K562 (cell line): Measurements from ENCODE around the gene COA5. TPM values are rescaled to one million over a fixed set of nuclear protein-coding genes. Genes with fewer than 3 reads are reported as not detected.

Experiments
- ATAC-seq: fragments of 200-7000 bp; cut with Tn5 transposase; 3 replicates; pipeline ENCODE4 v1.9.1; 2020; ENCODE audit warnings: moderate library complexity
- BruUV-seq: library from RNA; stranded (reverse); fragments of 400-500 nt; replicated peaks from 2 replicates; lab custom pipeline; 2021; lab: Mats Ljungman, UMichigan
- CTCF ChIA-PET: fragments of 300-600 bp; formaldehyde crosslinking; extraction: SDS; loops from one replicate; lab custom pipeline; 2021; ENCODE audit warnings: low intra/inter-chr PET ratio; lab: Yijun Ruan, JAX
- POLR2A ChIA-PET: fragments of 300-600, 350-650 bp; sonication (Branson Sonifier 250); formaldehyde crosslinking; extraction: SDS; loops from one replicate; lab custom pipeline; 2021; ENCODE audit warnings: antibody characterized with exemption, inconsistent platforms; lab: Yijun Ruan, JAX
- DNase-seq, 4 experiments: peaks; one replicate each; pipeline versions ENCODE4 v3.0.0 to v3.0.0-alpha.2; 2011 to 2018; ENCODE audit warnings: low spot score in 3 of 4, mixed read lengths in 3 of 4; ENCODE audit errors: extremely low read depth in 1 of 4
- FAIRE-seq: peaks from 2 replicates; lab custom pipeline; 2011; peaks lifted over from hg19 to GRCh38; lab: Jason Lieb, UNC
- H2AFZ ChIP-seq: 2 replicates; pipeline ENCODE4 v1.6.0; 2011; ENCODE audit warnings: low read depth, low read length, control low read depth, inconsistent platforms
- H3K27ac ChIP-seq: fragments of 200-600 bp; 3 replicates; pipeline ENCODE4 v1.8.0; 2011; ENCODE audit warnings: low read depth, mild to moderate bottlenecking, control low read depth, inconsistent platforms, low read length, moderate library complexity, mixed read lengths; ENCODE audit errors: extremely low read depth
- H3K27me3 ChIP-seq, 2 experiments: fragments of 300-600 bp in 1 of 2; 2 replicates in 1 of 2; 3 replicates in 1 of 2; pipeline versions ENCODE4 v1.6.0 to v1.8.0; 2011; ENCODE audit warnings: inconsistent platforms in 2 of 2, low read length in 2 of 2, mild to moderate bottlenecking in 1 of 2, mixed read lengths in 1 of 2, moderate library complexity in 1 of 2; ENCODE audit not compliant: control insufficient read depth in 2 of 2, insufficient read depth in 2 of 2
- H3K36me3 ChIP-seq: fragments of 300-600 bp; 3 replicates; pipeline ENCODE4 v1.8.0; 2011; ENCODE audit warnings: mild to moderate bottlenecking, low read length, inconsistent platforms; ENCODE audit not compliant: control insufficient read depth, insufficient read depth
- H3K4me1 ChIP-seq, 2 experiments: fragments of 200-600 bp in 1 of 2; replicated peaks in 1 of 2; 2 replicates in 1 of 2; 3 replicates in 1 of 2; pipeline versions ENCODE4 v1.5.1 to v1.8.0; 2011; ENCODE audit warnings: inconsistent platforms in 2 of 2, low read length in 2 of 2, mild to moderate bottlenecking in 1 of 2, mixed read lengths in 1 of 2, moderate library complexity in 1 of 2; ENCODE audit not compliant: control insufficient read depth in 2 of 2, insufficient read depth in 2 of 2
- H3K4me2 ChIP-seq: 2 replicates; pipeline ENCODE4 v1.6.1; 2011; ENCODE audit warnings: low read length, control low read depth, inconsistent platforms, mixed read lengths; ENCODE audit not compliant: insufficient read depth
- H3K4me3 ChIP-seq: fragments of 200-600 bp; sonication (generic), shearing (Covaris generic); 2 replicates; pipeline ENCODE4 v1.5.1; 2016; ENCODE audit warnings: control low read depth, inconsistent platforms
- H3K79me2 ChIP-seq: fragments of 200-600 bp; 3 replicates; pipeline ENCODE4 v1.8.0; 2011; ENCODE audit warnings: low read length, inconsistent platforms; ENCODE audit not compliant: control insufficient read depth, insufficient read depth
- H3K9ac ChIP-seq, 2 experiments: 2 replicates each; pipeline versions ENCODE4 v1.6.0 to v1.6.1; 2011; ENCODE audit warnings: low read depth in 2 of 2, low read length in 2 of 2, control low read depth in 1 of 2, inconsistent platforms in 1 of 2, mild to moderate bottlenecking in 1 of 2, mixed read lengths in 1 of 2; ENCODE audit not compliant: insufficient read depth in 1 of 2
- H3K9me1 ChIP-seq: one replicate; pipeline ENCODE4 v1.6.0; 2011; ENCODE audit warnings: inconsistent platforms, mild to moderate bottlenecking, low read length, moderate library complexity; ENCODE audit not compliant: control insufficient read depth, insufficient read depth
- H3K9me3 ChIP-seq: replicated peaks from 2 replicates; pipeline ENCODE4 v1.5.1; 2011; ENCODE audit warnings: low read depth, low read length, inconsistent platforms; ENCODE audit not compliant: control insufficient read depth, insufficient read depth
- H4K20me1 ChIP-seq: replicated peaks from 2 replicates; pipeline ENCODE4 v1.6.1; 2011; ENCODE audit warnings: low read length, inconsistent platforms, mixed read lengths; ENCODE audit not compliant: control insufficient read depth, insufficient read depth
- FOXJ2 ChIP-seq: fragments of 200-800 bp; sonication (Bioruptor generic); IDR thresholded peaks from 2 replicates; pipeline ENCODE4 v1.6.1; 2016; ENCODE audit warnings: missing genetic modification characterization, missing compliant biosample characterization
- NEUROD1 ChIP-seq: fragments of 150-350 bp; IDR thresholded peaks from 2 replicates; pipeline ENCODE4 v1.6.1; 2014; ENCODE audit warnings: borderline replicate concordance, low read length, low read depth; ENCODE audit not compliant: partially characterized antibody
- NR2C2 ChIP-seq, 2 experiments: fragments of 200-800 bp in 1 of 2; sonication (Bioruptor generic) in 1 of 2; sonication (generic) in 1 of 2; formaldehyde crosslinking in 1 of 2; IDR thresholded peaks; 2 replicates each; pipeline versions ENCODE4 v1.6.1 to v1.8.0; 2016 to 2022; ENCODE audit warnings: mild to moderate bottlenecking in 1 of 2, missing compliant biosample characterization in 1 of 2, missing genetic modification characterization in 1 of 2, missing genetic modification reagents in 1 of 2
- RBM17 ChIP-seq: fragments of 200-400 bp; formaldehyde crosslinking; IDR thresholded peaks from 2 replicates; pipeline ENCODE4 v1.6.1; 2017; ENCODE audit warnings: low read depth, mild to moderate bottlenecking, low read length, borderline replicate concordance
- ZC3H11A ChIP-seq: IDR thresholded peaks from 2 replicates; pipeline ENCODE4 v1.6.1; 2012; ENCODE audit warnings: low read depth, low read length, improper control_type of control experiment
- ZC3H8 ChIP-seq: fragments of 450-650 bp; IDR thresholded peaks from 2 replicates; pipeline ENCODE4 v1.6.1; 2017
- ZNF699 ChIP-seq: fragments of 250-450 bp; sonication (Bioruptor Pico); IDR thresholded peaks from 2 replicates; pipeline ENCODE4 v1.8.0; 2021; ENCODE audit warnings: mild to moderate bottlenecking, moderate library complexity; ENCODE audit not compliant: insufficient replicate concordance
- WGBS: fragments of 100-300 bp; shearing (Covaris generic); methylation state at CpG from one replicate; pipeline ENCODE4 v1.1.6; 2016; ENCODE audit warnings: low coverage, mixed read lengths; ENCODE audit not compliant: insufficient coverage; ENCODE audit errors: missing lambda C conversion rate; 5-methylcytosine and 5-hydroxymethylcytosine counted together
- in situ Hi-C: fragments of 300-500 bp; cut with MboI; formaldehyde crosslinking; loops from 4 replicates; pipeline ENCODE4 v1.15.0; 2018; ENCODE audit warnings: inconsistent platforms, mixed read lengths
- intact Hi-C: fragments of 100-400 bp; cut with micrococcal nuclease; formaldehyde crosslinking; loops from 2 replicates; pipeline ENCODE4 v1.14.2; 2022
- polyA plus RNA-seq, 8 experiments: library from polyadenylated mRNA; depleted of rRNA in 4 of 8; stranded (reverse) in 5 of 8; unstranded in 3 of 8; fragments of >200 nt; fragmentation: Nextera tagmentation in 2 of 8; fragmentation: Illumina TruSeq in 1 of 8; extraction: Ambion mirVana in 2 of 8; extraction: Trizol in 1 of 8; gene quantifications; 2 replicates each; pipeline versions ENCODE4 v1.2.1 to v1.2.3, GENCODE V29; 2011 to 2014; ENCODE audit warnings: inconsistent platforms in 1 of 8, missing spikeins in 1 of 8
- total RNA-seq, 7 experiments: library from RNA; depleted of rRNA in 6 of 7; stranded (reverse); fragments of >200 nt in 6 of 7; fragmentation: Illumina TruSeq in 2 of 7; extraction: Trizol in 2 of 7; gene quantifications; 2 replicates each; pipeline versions ENCODE4 v1.2.1 to v1.2.3, GENCODE V29; 2011 to 2021; ENCODE audit warnings: low replicate concordance in 1 of 7
- TF ChIP-seq, protein P1 (sequence below): fragments of 250-450 bp; sonication (Bioruptor Pico); IDR thresholded peaks from 2 replicates; pipeline ENCODE4 v1.9.0; 2021; ENCODE audit warnings: mild to moderate bottlenecking
- TF ChIP-seq, protein P2 (sequence below), 2 experiments: fragments of 450-650 bp; IDR thresholded peaks; 2 replicates each; pipeline ENCODE4 v1.6.1; 2016; ENCODE audit warnings: mild to moderate bottlenecking in 2 of 2, borderline replicate concordance in 1 of 2, low read depth in 1 of 2, moderate library complexity in 1 of 2
- TF ChIP-seq, protein P3 (sequence below): sonication (generic); formaldehyde crosslinking; IDR thresholded peaks from 2 replicates; pipeline ENCODE4 v1.9.0; 2022; ENCODE audit warnings: mild to moderate bottlenecking, missing genetic modification reagents

COA5 gene
- total and polyA plus RNA-seq, 9 of the 15 experiments (the other 6 are each of a cell fraction or from before 2014, with no cell fraction given) = 17.9 to 77.6 (median 33.4) TPM

DNA sequence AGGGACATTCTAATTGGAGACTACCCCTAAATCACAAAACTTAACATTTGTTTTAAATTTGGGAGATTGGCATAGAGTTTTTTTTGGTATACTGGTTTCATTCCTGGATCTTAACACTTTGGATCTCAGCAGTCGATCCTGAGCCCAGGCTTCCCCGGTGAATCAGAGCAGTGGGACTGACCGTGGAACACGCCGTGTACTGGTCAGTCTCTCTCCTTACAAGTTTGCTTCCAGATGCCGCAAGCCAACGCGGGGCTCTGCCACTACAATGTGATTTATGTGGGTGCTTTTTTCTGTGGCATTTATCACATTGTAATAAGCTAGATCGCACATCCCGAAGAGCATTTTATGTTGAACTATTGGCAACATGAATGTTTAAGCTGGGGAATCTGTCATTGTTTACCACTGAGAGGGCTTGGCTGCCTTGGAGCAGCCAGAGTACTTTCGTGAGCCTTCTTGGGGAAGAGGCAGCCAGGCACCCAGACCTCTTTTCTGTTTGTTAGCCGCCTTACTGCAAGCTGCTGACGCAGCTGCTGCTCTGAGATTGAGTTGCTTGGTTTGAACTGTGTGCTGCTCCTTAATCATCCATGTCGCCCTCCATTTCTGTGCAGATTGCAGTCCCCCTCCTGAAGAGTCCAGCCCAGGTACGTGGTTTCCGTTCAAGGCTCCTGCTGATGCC is 49.3 kb downstream of the COA5 start:
- in situ Hi-C loops (no loop called here), intact Hi-C loops (no loop called here)
- peaks cover 27% of the 10 kb centered on the region for H3K36me3 ChIP-seq
- no peak overlapping the region for H3K4me3 ChIP-seq
- no peak for DNase-seq
- no peak overlapping the region; the same call in 2 of the 3 replicates for H3K27ac ChIP-seq
- peaks cover 18 to 24% of the 10 kb centered on the region in 2 experiments for H3K4me1 ChIP-seq
- CTCF ChIA-PET = no interaction called here
- H3K27me3 ChIP-seq = no peaks in the 10 kb centered on the region
- no peak for FAIRE-seq
- H3K4me2 ChIP-seq = no peak overlapping the region
- H3K9ac ChIP-seq = no peak overlapping the region
- H3K9me3 ChIP-seq = no peaks in the 10 kb centered on the region
- H3K79me2 ChIP-seq = no peaks in the 10 kb centered on the region
- no peak overlapping the region for H2AFZ ChIP-seq
- 95% methylated on average over 16 of the region's 16 CpGs for WGBS
- POLR2A ChIA-PET = interaction anchor here (1.1 to 2.0 kb wide), 2 partner anchors 10 to 25 kb away, joined by 5 to 11 read pairs; no protein-coding TSS in a partner anchor
- no TSS peak for BruUV-seq
- no peak for ATAC-seq
- no peaks in the 10 kb centered on the region for H4K20me1 ChIP-seq
- no peaks in the 10 kb centered on the region for H3K9me1 ChIP-seq
- TF ChIP-seq, protein P1, sequence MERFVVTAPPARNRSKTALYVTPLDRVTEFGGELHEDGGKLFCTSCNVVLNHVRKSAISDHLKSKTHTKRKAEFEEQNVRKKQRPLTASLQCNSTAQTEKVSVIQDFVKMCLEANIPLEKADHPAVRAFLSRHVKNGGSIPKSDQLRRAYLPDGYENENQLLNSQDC (CRISPR knock-in tag) = no peak
- TF ChIP-seq NR2C2 (CRISPR knock-in tag; IDR thresholded peaks at IDR 0.05) = no peak
- TF ChIP-seq NR2C2 (tag; IDR thresholded peaks at IDR 0.05) = no peak
- TF ChIP-seq, protein P2, sequence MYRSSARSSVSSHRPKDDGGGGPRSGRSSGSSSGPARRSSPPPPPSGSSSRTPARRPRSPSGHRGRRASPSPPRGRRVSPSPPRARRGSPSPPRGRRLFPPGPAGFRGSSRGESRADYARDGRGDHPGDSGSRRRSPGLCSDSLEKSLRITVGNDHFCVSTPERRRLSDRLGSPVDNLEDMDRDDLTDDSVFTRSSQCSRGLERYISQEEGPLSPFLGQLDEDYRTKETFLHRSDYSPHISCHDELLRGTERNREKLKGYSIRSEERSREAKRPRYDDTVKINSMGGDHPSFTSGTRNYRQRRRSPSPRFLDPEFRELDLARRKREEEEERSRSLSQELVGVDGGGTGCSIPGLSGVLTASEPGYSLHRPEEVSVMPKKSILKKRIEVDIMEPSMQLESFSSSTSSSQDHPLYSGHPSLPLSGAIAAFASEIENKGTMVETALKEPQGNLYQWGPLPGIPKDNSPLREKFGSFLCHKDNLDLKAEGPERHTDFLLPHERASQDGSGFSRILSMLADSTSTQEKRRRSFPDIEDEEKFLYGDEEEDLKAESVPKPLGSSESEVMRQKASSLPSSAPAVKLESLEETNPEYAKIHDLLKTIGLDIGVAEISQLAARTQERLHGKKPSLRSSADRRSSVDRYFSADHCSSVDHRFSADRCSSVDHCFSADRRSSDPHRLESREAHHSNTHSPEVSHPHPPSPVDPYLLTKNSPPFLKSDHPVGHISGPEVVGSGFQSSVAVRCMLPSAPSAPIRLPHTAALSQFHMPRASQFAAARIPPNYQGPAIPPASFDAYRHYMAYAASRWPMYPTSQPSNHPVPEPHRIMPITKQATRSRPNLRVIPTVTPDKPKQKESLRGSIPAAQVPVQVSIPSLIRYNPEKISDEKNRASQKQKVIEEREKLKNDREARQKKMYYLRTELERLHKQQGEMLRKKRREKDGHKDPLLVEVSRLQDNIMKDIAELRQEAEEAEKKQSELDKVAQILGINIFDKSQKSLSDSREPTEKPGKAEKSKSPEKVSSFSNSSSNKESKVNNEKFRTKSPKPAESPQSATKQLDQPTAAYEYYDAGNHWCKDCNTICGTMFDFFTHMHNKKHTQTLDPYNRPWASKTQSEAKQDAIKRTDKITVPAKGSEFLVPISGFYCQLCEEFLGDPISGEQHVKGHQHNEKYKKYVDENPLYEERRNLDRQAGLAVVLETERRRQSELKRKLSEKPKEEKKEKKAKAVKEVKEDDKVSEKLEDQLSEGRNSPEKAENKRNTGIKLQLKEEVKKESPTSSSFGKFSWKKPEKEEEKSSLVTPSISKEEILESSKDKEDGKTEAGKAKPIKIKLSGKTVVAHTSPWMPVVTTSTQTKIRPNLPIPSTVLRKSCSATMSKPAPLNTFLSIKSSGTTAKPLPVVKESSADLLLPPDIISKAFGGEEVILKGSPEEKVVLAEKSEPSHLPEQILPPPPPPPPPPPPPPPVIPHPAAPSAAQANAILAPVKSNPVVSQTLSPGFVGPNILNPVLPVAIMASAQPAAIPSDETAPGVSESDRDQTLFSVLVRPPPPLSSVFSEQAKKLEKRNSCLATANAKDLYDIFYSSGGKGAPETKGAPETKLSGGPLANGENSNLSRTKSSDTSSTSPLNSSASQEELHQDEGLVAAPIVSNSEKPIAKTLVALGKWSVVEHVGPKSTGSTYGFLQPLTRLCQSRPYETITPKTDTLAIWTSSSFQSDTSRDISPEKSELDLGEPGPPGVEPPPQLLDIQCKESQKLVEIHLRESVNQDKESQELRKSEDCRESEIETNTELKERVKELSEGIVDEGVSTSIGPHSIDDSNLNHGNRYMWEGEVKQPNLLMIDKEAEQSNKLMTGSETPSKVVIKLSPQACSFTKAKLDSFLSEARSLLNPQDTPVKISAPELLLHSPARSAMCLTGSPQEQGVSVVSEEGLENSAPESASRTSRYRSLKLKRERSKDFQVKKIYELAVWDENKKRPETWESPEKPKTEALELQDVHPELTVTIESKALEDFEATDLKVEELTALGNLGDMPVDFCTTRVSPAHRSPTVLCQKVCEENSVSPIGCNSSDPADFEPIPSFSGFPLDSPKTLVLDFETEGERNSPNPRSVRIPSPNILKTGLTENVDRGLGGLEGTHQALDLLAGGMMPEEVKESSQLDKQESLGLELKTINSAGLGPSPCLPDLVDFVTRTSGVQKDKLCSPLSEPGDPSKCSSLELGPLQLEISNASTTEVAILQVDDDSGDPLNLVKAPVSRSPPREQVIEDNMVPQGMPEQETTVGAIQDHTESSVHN (IDR thresholded peaks at IDR 0.05; ENCODE audit: borderline replicate concordance in 1 of 2, low read depth in 1 of 2) = no peak
- no peak for TF ChIP-seq ZNF699
- TF ChIP-seq ZC3H11A = no peak
- TF ChIP-seq, protein P3, sequence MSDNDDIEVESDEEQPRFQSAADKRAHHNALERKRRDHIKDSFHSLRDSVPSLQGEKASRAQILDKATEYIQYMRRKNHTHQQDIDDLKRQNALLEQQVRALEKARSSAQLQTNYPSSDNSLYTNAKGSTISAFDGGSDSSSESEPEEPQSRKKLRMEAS = no peak
- TF ChIP-seq FOXJ2 (tag) = no peak
- no peak for TF ChIP-seq NEUROD1
- TF ChIP-seq ZC3H8 = no peak
- no peak for TF ChIP-seq RBM17
